ENCODE data around the gene DBF4B. TPM values are rescaled to one million over a fixed set of nuclear protein-coding genes. Genes with fewer than 3 reads are reported as not detected.

Gene DBF4B
- total and polyA plus RNA-seq, 2 of the 13 experiments (the other 11 are each of a cell fraction or from before 2014, with no cell fraction given) = 11.7 to 13.2 TPM

- TF ChIP-seq SALL2 (CRISPR knock-in tag; IDR thresholded peaks at IDR 0.05) (0 out of 2 replicates have a peak, but pooled peaks have one; percentile 30), POLR2G (IDR thresholded peaks at IDR 0.05; ENCODE audit: low read depth, low read length) (no peak), DNMT3B (CRISPR knock-in tag; conservative IDR thresholded peaks at IDR 0.05) (no peak), RBM22 (optimal IDR thresholded peaks at IDR 0.05; ENCODE audit: low read length) (no peak), HNF1A (IDR thresholded peaks at IDR 0.05; ENCODE audit: low read depth) (no peak), HNF1A (CRISPR knock-in tag; IDR thresholded peaks at IDR 0.05; ENCODE audit: borderline replicate concordance) (peak; percentile 42; the same call in 1 of the 2 replicates), XBP1 (CRISPR knock-in tag; IDR thresholded peaks at IDR 0.05) (peak; percentile 98), POLR2AphosphoS5 (IDR thresholded peaks at IDR 0.05; ENCODE audit: low read depth, low read length) (no peak), FOSL1 (CRISPR knock-in tag; IDR thresholded peaks at IDR 0.05; ENCODE audit: borderline replicate concordance) (no peak; the same call in 1 of the 2 replicates), PAF1 (CRISPR knock-in tag; IDR thresholded peaks at IDR 0.05) (no peak), SMARCC2 (IDR thresholded peaks at IDR 0.05) (no peak), ZXDC (CRISPR knock-in tag; IDR thresholded peaks at IDR 0.05) (no peak), TEAD2 (CRISPR knock-in tag; IDR thresholded peaks at IDR 0.05) (no peak)
- TF ChIP-seq, protein P1, sequence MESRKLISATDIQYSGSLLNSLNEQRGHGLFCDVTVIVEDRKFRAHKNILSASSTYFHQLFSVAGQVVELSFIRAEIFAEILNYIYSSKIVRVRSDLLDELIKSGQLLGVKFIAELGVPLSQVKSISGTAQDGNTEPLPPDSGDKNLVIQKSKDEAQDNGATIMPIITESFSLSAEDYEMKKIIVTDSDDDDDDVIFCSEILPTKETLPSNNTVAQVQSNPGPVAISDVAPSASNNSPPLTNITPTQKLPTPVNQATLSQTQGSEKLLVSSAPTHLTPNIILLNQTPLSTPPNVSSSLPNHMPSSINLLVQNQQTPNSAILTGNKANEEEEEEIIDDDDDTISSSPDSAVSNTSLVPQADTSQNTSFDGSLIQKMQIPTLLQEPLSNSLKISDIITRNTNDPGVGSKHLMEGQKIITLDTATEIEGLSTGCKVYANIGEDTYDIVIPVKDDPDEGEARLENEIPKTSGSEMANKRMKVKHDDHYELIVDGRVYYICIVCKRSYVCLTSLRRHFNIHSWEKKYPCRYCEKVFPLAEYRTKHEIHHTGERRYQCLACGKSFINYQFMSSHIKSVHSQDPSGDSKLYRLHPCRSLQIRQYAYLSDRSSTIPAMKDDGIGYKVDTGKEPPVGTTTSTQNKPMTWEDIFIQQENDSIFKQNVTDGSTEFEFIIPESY (CRISPR knock-in tag; IDR thresholded peaks at IDR 0.05) = peak; percentile 54; the same call in 1 of the 2 replicates
Observed at GRCh38 chr17:44779211-44780025, 71.0 kb downstream of the DBF4B start (continued).

Measured in HepG2 (cell line).